Mesenchymal stem cell (in vitro differentiated cells and primary cell): ENCODE measurements around the gene TMEM178B.

Experiments used
- DNase-seq: peaks from one replicate; pipeline ENCODE4 v3.0.0-alpha.2; 2013
- H2AFZ ChIP-seq: one replicate; pipeline ENCODE4 v1.6.1; 2013; ENCODE audit warnings: low read depth, mild to moderate bottlenecking, control low read depth, inconsistent platforms, low read length, moderate library complexity
- H2AK5ac ChIP-seq: 2 replicates; pipeline ENCODE4 v1.6.1; 2013; ENCODE audit warnings: low read length, moderate library complexity, mild to moderate bottlenecking, inconsistent platforms; ENCODE audit not compliant: severe bottlenecking
- H2BK120ac ChIP-seq: one replicate; pipeline ENCODE4 v1.6.1; 2013; ENCODE audit warnings: low read depth, mild to moderate bottlenecking, inconsistent platforms, low read length, moderate library complexity
- H2BK12ac ChIP-seq, 2 experiments: one replicate each; pipeline ENCODE4 v1.6.1; 2013; ENCODE audit warnings: inconsistent platforms in 2 of 2, low read length in 2 of 2, mild to moderate bottlenecking in 2 of 2, moderate library complexity in 2 of 2, control low read depth in 1 of 2
- H2BK15ac ChIP-seq: one replicate; pipeline ENCODE4 v1.6.1; 2013; ENCODE audit warnings: mild to moderate bottlenecking, low read depth, inconsistent platforms; ENCODE audit not compliant: poor library complexity, severe bottlenecking
- H2BK5ac ChIP-seq: 2 replicates; pipeline ENCODE4 v1.6.1; 2013; ENCODE audit warnings: low read depth, mild to moderate bottlenecking, low read length, control low read depth, inconsistent platforms; ENCODE audit not compliant: poor library complexity, severe bottlenecking
- H3K14ac ChIP-seq, 2 experiments: one replicate each; pipeline ENCODE4 v1.6.1; 2013; ENCODE audit warnings: inconsistent platforms in 2 of 2, low read length in 2 of 2, control low read depth in 1 of 2, mild to moderate bottlenecking in 1 of 2, moderate library complexity in 1 of 2
- H3K18ac ChIP-seq, 2 experiments: one replicate each; pipeline ENCODE4 v1.6.1; 2013; ENCODE audit warnings: inconsistent platforms in 2 of 2, low read length in 2 of 2, control low read depth in 1 of 2, low read depth in 1 of 2, mild to moderate bottlenecking in 1 of 2
- H3K23ac ChIP-seq, 2 experiments: one replicate each; pipeline ENCODE4 v1.6.1; 2013; ENCODE audit warnings: inconsistent platforms in 2 of 2, low read length in 2 of 2, mild to moderate bottlenecking in 2 of 2, moderate library complexity in 2 of 2, control low read depth in 1 of 2
- H3K27ac ChIP-seq: 2 replicates; pipeline ENCODE4 v1.5.1; 2013; ENCODE audit warnings: mild to moderate bottlenecking, moderate library complexity, low read length, control low read depth, inconsistent platforms; ENCODE audit not compliant: poor library complexity, severe bottlenecking
- H3K27me3 ChIP-seq, 2 experiments: 2 replicates each; pipeline versions ENCODE4 v1.6.1 to v1.7.0; 2013; ENCODE audit warnings: low read length in 2 of 2, mild to moderate bottlenecking in 2 of 2, moderate library complexity in 2 of 2, control low read depth in 1 of 2, inconsistent platforms in 1 of 2; ENCODE audit not compliant: control insufficient read depth in 1 of 2, insufficient read depth in 1 of 2
- H3K36me3 ChIP-seq, 2 experiments: 2 replicates each; pipeline versions ENCODE4 v1.6.1 to v1.7.0; 2013; ENCODE audit warnings: low read length in 2 of 2, control low read depth in 1 of 2, inconsistent platforms in 1 of 2, low read depth in 1 of 2, mild to moderate bottlenecking in 1 of 2; ENCODE audit not compliant: insufficient read depth in 2 of 2, control insufficient read depth in 1 of 2
- H3K4ac ChIP-seq, 2 experiments: one replicate each; pipeline ENCODE4 v1.6.1; 2013; ENCODE audit warnings: inconsistent platforms in 2 of 2, low read length in 2 of 2, mild to moderate bottlenecking in 2 of 2, moderate library complexity in 2 of 2, control low read depth in 1 of 2, low read depth in 1 of 2
- H3K4me1 ChIP-seq: 2 replicates; pipeline ENCODE4 v1.6.1; 2013; ENCODE audit warnings: low read depth, low read length, control low read depth; ENCODE audit not compliant: control insufficient read depth, insufficient read depth
- H3K4me2 ChIP-seq: 2 replicates; pipeline ENCODE4 v1.6.1; 2013; ENCODE audit warnings: low read length, mild to moderate bottlenecking, inconsistent platforms; ENCODE audit not compliant: poor library complexity, severe bottlenecking
- H3K4me3 ChIP-seq, 2 experiments: 2 replicates each; pipeline versions ENCODE4 v1.5.1 to v1.7.0; 2013; ENCODE audit warnings: low read length in 2 of 2, mild to moderate bottlenecking in 2 of 2, control low read depth in 1 of 2, low read depth in 1 of 2; ENCODE audit not compliant: insufficient read depth in 1 of 2
- H3K79me1 ChIP-seq: replicated peaks from 2 replicates; pipeline ENCODE4 v1.6.1; 2013; ENCODE audit warnings: mild to moderate bottlenecking, control low read depth, low read length, inconsistent platforms; ENCODE audit not compliant: poor library complexity, severe bottlenecking
- H3K9ac ChIP-seq: 2 replicates; pipeline ENCODE4 v1.7.0; 2013; ENCODE audit warnings: mild to moderate bottlenecking, low read length, moderate library complexity
- H3K9me3 ChIP-seq: 2 replicates; pipeline ENCODE4 v1.7.0; 2013; ENCODE audit warnings: mild to moderate bottlenecking, low read length; ENCODE audit not compliant: control insufficient read depth
- H4K8ac ChIP-seq: one replicate; pipeline ENCODE4 v1.6.1; 2013; ENCODE audit warnings: inconsistent platforms, mild to moderate bottlenecking, low read length, moderate library complexity
- H4K91ac ChIP-seq: one replicate; pipeline ENCODE4 v1.6.1; 2013; ENCODE audit warnings: mild to moderate bottlenecking, low read length, inconsistent platforms
- WGBS: methylation state at CpG from one replicate; pipeline ENCODE4 v1.1.7; 2013; ENCODE audit warnings: mixed read lengths; 5-methylcytosine and 5-hydroxymethylcytosine counted together

TMEM178B gene

DNA sequence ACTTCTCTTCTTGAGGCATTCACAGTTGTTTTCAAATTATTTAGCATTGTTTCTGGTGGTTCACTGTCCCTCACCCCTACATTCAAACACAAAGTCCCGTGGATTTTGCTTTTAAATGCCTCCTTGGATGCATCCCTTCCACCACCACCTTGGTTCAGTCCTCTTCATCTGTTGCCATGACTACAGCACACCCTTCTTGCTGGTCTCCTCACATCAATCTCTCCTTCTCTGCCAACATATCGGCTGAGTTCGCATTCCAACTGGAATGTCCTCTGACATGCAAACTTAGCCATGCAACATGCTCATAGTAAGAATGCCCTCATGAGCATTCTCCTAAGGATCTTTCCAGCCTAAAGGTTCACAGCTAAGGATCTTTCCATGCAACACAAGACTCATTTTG, 279.1 kb downstream of the TMEM178B start:
- Histone ChIP-seq H3K9ac (no peak overlapping the region), H3K4me3 (no peak overlapping the region), H3K4me2 (no peak overlapping the region), H3K27ac (no peak overlapping the region), H3K4ac (no peak overlapping the region), H2BK120ac (no peak overlapping the region), H3K14ac (no peak overlapping the region), H2BK12ac (no peak overlapping the region), H3K4me1 (peaks cover 1% of the 10 kb centered on the region), H3K79me1 (no peaks in the 10 kb centered on the region), H2AK5ac (no peak overlapping the region), H4K91ac (no peak overlapping the region), H2AFZ (no peak overlapping the region), H2BK15ac (no peak overlapping the region), H2BK5ac (no peak overlapping the region), H3K23ac (no peak overlapping the region), H3K18ac (no peak overlapping the region), H3K27me3 (no peaks in the 10 kb centered on the region), H3K36me3 (no peaks in the 10 kb centered on the region), H4K8ac (no peak overlapping the region), H3K9me3 (no peaks in the 10 kb centered on the region)
- DNase-seq = no peak
- 82% methylated on average over 3 of the region's 3 CpGs for WGBS

DNA sequence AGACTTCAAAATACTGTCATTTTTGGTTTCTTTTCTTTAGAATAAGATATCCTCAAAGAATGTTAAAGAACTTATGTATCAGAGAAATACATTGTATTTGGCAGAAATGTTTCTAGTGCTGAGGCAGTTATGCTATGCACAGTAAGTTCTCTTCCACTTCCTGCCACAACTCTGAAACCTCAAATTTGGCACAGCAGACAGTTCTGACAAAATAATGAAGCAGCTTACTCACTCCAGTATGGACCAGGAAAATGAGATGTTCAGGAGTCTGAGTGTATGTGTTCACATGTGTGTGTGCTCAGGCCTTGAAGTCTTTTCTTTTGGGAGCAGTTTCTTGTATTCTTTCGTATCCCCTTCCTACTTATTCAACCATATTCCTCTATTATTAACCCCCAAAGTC, 280.4 kb downstream of the TMEM178B start:
- H2BK5ac ChIP-seq = no peak overlapping the region
- 60% methylated on average over 1 of the region's 1 CpG for WGBS
- H3K27me3 ChIP-seq = no peaks in the 10 kb centered on the region
- no peak overlapping the region for H3K14ac ChIP-seq
- peak overlapping the region in 1 of 2 experiments; percentile 21 for H3K4me3 ChIP-seq
- H3K4ac ChIP-seq = no peak overlapping the region
- H3K23ac ChIP-seq = no peak overlapping the region
- no peak overlapping the region for H2AFZ ChIP-seq
- no peak overlapping the region for H2BK15ac ChIP-seq
- no peaks in the 10 kb centered on the region for H3K9me3 ChIP-seq
- no peak overlapping the region for H4K91ac ChIP-seq
- no peak overlapping the region for H2BK12ac ChIP-seq
- H3K36me3 ChIP-seq = no peaks in the 10 kb centered on the region
- no peaks in the 10 kb centered on the region for H3K79me1 ChIP-seq
- H3K27ac ChIP-seq = no peak overlapping the region
- no peak for DNase-seq
- no peak overlapping the region for H3K18ac ChIP-seq
- H3K4me1 ChIP-seq = peaks cover 1% of the 10 kb centered on the region
- no peak overlapping the region for H2BK120ac ChIP-seq
- H4K8ac ChIP-seq = no peak overlapping the region
- peak overlapping the region; percentile 2 for H3K9ac ChIP-seq
- no peak overlapping the region for H2AK5ac ChIP-seq
- H3K4me2 ChIP-seq = no peak overlapping the region

DNA sequence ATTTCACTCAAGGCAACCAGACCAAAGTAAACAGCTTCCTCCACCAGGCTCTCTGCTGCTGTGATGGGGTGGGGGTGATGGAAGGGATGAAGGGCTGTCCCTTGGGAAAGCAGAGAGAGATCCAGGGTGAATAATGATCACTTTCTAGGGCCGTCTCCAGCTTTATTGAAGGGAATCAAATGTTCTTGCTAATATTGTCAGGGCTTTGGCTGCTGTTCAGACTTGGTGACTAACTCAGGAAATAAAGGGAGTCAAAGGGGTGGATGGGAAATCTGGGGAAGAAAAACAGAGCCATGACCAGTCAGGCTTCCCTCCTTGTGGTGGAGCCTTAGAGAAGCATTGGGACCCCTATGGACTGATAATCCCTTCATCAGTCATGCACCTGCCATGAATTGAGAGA, 281.2 kb downstream of the TMEM178B start:
- Histone ChIP-seq H2BK5ac (no peak overlapping the region), H3K36me3 (no peaks in the 10 kb centered on the region), H2AK5ac (no peak overlapping the region), H3K9ac (peak overlapping the region; percentile 2), H2BK15ac (no peak overlapping the region), H3K14ac (no peak overlapping the region), H4K8ac (no peak overlapping the region), H3K4me2 (no peak overlapping the region), H2AFZ (no peak overlapping the region), H2BK12ac (no peak overlapping the region), H2BK120ac (no peak overlapping the region), H3K9me3 (no peaks in the 10 kb centered on the region), H3K27me3 (no peaks in the 10 kb centered on the region), H3K4ac (no peak overlapping the region), H3K27ac (no peak overlapping the region), H3K4me1 (peaks cover 1% of the 10 kb centered on the region), H3K18ac (no peak overlapping the region), H3K4me3 (peak overlapping the region in 1 of 2 experiments; percentile 5), H3K23ac (no peak overlapping the region), H3K79me1 (no peaks in the 10 kb centered on the region), H4K91ac (no peak overlapping the region)
- no peak for DNase-seq
- 36% methylated on average over 1 of the region's 1 CpG for WGBS

DNA sequence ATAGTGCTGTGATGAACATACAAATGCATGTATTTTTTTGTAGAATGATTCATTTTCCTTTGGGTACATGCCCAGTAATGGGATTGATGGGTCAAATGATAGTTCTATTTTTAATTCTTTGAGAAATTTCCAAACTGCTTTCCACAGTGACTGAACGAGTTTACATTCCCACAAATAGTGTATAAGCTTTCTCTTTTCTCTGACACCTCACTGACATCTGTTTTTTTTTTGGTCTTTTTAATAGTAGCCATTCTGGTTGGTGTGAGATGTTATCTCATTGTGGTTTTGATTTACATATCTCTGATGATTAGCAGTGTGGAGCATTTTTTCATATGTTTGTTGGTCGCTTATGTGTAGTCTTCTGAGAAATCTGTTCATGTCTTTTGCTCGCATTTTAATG, 282.3 kb downstream of the TMEM178B start:
- Histone ChIP-seq H3K14ac (no peak overlapping the region), H3K23ac (no peak overlapping the region), H3K4me1 (peaks cover 3% of the 10 kb centered on the region), H3K9ac (no peak overlapping the region), H2AFZ (no peak overlapping the region), H3K36me3 (no peaks in the 10 kb centered on the region), H3K4me3 (no peak overlapping the region), H3K79me1 (no peaks in the 10 kb centered on the region), H3K9me3 (no peaks in the 10 kb centered on the region), H3K18ac (no peak overlapping the region), H4K91ac (no peak overlapping the region), H3K4me2 (no peak overlapping the region), H2BK15ac (no peak overlapping the region), H2AK5ac (no peak overlapping the region), H2BK5ac (no peak overlapping the region), H3K27ac (no peak overlapping the region), H4K8ac (no peak overlapping the region), H3K27me3 (no peaks in the 10 kb centered on the region), H2BK120ac (no peak overlapping the region), H3K4ac (no peak overlapping the region), H2BK12ac (no peak overlapping the region)
- 69% methylated on average over 2 of the region's 3 CpGs for WGBS
- DNase-seq = peak; percentile 3
